IMR-90 (cell line): Measurements from ENCODE around the gene TAF4. TPM values are rescaled to one million over a fixed set of nuclear protein-coding genes. Genes with fewer than 3 reads are reported as not detected.

Source experiments
- ATAC-seq: fragments of 200-7000 bp; cut with Tn5 transposase; 2 replicates; pipeline ENCODE4 v1.9.1; 2020; ENCODE audit warnings: low read depth, mild to moderate bottlenecking, moderate library complexity
- BruUV-seq: library from RNA; stranded (reverse); fragments of 400-500 nt; replicated peaks from 2 replicates; lab custom pipeline; 2021; lab: Mats Ljungman, UMichigan
- CTCF ChIA-PET: fragments of 300-600 bp; formaldehyde crosslinking; extraction: SDS; loops from one replicate; lab custom pipeline; 2021; ENCODE audit warnings: antibody characterized with exemption; lab: Yijun Ruan, JAX
- POLR2A ChIA-PET: fragments of 300-600 bp; sonication (Branson Sonifier 250); formaldehyde crosslinking; loops from one replicate; lab custom pipeline; 2022; ENCODE audit warnings: antibody characterized with exemption; ENCODE audit not compliant: unreplicated experiment; lab: Charles Lee
- DNase-seq: peaks from one replicate; pipeline ENCODE4 v3.0.0; 2013
- H2AFZ ChIP-seq: replicated peaks from 2 replicates; pipeline ENCODE3; 2013; ENCODE audit warnings: low read length, mild to moderate bottlenecking; ENCODE audit not compliant: poor library complexity
- H2AK5ac ChIP-seq: 2 replicates; pipeline ENCODE4 v1.6.1; 2013; ENCODE audit warnings: low read depth, low read length, inconsistent platforms
- H2AK9ac ChIP-seq: replicated peaks from 2 replicates; pipeline ENCODE3; 2013; ENCODE audit warnings: mild to moderate bottlenecking, low read depth, low read length, moderate library complexity; ENCODE audit not compliant: poor library complexity
- H2BK120ac ChIP-seq: 2 replicates; pipeline ENCODE4 v1.6.1; 2013; ENCODE audit warnings: low read depth, low read length, inconsistent platforms
- H2BK15ac ChIP-seq: 3 replicates; pipeline ENCODE4 v1.6.1; 2013; ENCODE audit warnings: low read depth, low read length, inconsistent platforms
- H2BK20ac ChIP-seq: 2 replicates; pipeline ENCODE4 v1.6.1; 2013; ENCODE audit warnings: low read depth, mild to moderate bottlenecking, inconsistent platforms, low read length, moderate library complexity
- H2BK5ac ChIP-seq: 2 replicates; pipeline ENCODE4 v1.6.1; 2013; ENCODE audit warnings: mild to moderate bottlenecking, low read depth, low read length, inconsistent platforms; ENCODE audit not compliant: poor library complexity, severe bottlenecking
- H3K14ac ChIP-seq: replicated peaks from 2 replicates; pipeline ENCODE4 v1.6.1; 2013; ENCODE audit warnings: low read depth, low read length, inconsistent platforms
- H3K18ac ChIP-seq: 2 replicates; pipeline ENCODE4 v1.6.1; 2013; ENCODE audit warnings: low read depth, low read length, control low read depth
- H3K23ac ChIP-seq: 2 replicates; pipeline ENCODE4 v1.6.1; 2013; ENCODE audit warnings: low read depth, low read length, inconsistent platforms
- H3K27ac ChIP-seq: 2 replicates; pipeline ENCODE4 v1.5.1; 2013; ENCODE audit warnings: mild to moderate bottlenecking, control low read depth, low read length; ENCODE audit not compliant: insufficient read depth
- H3K27me3 ChIP-seq: 2 replicates; pipeline ENCODE4 v1.6.1; 2013; ENCODE audit warnings: low read length; ENCODE audit not compliant: control insufficient read depth, insufficient read depth
- H3K36me3 ChIP-seq: 2 replicates; pipeline ENCODE4 v1.6.1; 2013; ENCODE audit warnings: low read length, mixed read lengths; ENCODE audit not compliant: control insufficient read depth, insufficient read depth
- H3K4ac ChIP-seq: 2 replicates; pipeline ENCODE4 v1.6.1; 2013; ENCODE audit warnings: low read depth, low read length, inconsistent platforms
- H3K4me1 ChIP-seq: 2 replicates; pipeline ENCODE4 v1.6.1; 2013; ENCODE audit warnings: low read length, mixed read lengths; ENCODE audit not compliant: control insufficient read depth, insufficient read depth
- H3K4me2 ChIP-seq: 2 replicates; pipeline ENCODE4 v1.6.1; 2013; ENCODE audit warnings: low read depth, mild to moderate bottlenecking, control low read depth, low read length, moderate library complexity
- H3K4me3 ChIP-seq: 2 replicates; pipeline ENCODE4 v1.5.1; 2013; ENCODE audit warnings: low read depth, mild to moderate bottlenecking, control low read depth, low read length, moderate library complexity; ENCODE audit not compliant: insufficient read depth
- H3K56ac ChIP-seq: 2 replicates; pipeline ENCODE4 v1.6.1; 2013; ENCODE audit warnings: low read length, inconsistent platforms; ENCODE audit not compliant: insufficient read depth; ENCODE audit errors: extremely low read depth
- H3K79me1 ChIP-seq, 2 experiments: 2 replicates each; pipeline ENCODE4 v1.6.1; 2013; ENCODE audit warnings: low read length in 2 of 2, inconsistent platforms in 1 of 2, low read depth in 1 of 2
- H3K9ac ChIP-seq: 2 replicates; pipeline ENCODE4 v1.6.1; 2013; ENCODE audit warnings: low read depth, low read length, control low read depth
- H3K9me1 ChIP-seq: 2 replicates; pipeline ENCODE4 v1.6.1; 2013; ENCODE audit warnings: low read length, inconsistent platforms; ENCODE audit not compliant: insufficient read depth
- H3K9me3 ChIP-seq: 2 replicates; pipeline ENCODE4 v1.6.1; 2013; ENCODE audit warnings: low read length; ENCODE audit not compliant: control insufficient read depth, insufficient read depth
- H4K20me1 ChIP-seq: 2 replicates; pipeline ENCODE4 v1.6.1; 2013; ENCODE audit warnings: low read length, inconsistent platforms; ENCODE audit not compliant: insufficient read depth
- H4K5ac ChIP-seq: 2 replicates; pipeline ENCODE4 v1.6.1; 2013; ENCODE audit warnings: mild to moderate bottlenecking, low read depth, low read length, control low read depth
- H4K8ac ChIP-seq, 2 experiments: 2 replicates each; pipeline ENCODE4 v1.6.1; 2013; ENCODE audit warnings: low read depth in 2 of 2, low read length in 2 of 2, control low read depth in 1 of 2, inconsistent platforms in 1 of 2
- H4K91ac ChIP-seq: 2 replicates; pipeline ENCODE4 v1.6.1; 2013; ENCODE audit warnings: low read depth, low read length, inconsistent platforms; ENCODE audit not compliant: insufficient read depth
- BHLHE40 ChIP-seq: fragments of 150-350 bp; IDR thresholded peaks from 2 replicates; pipeline ENCODE4 v1.6.1; 2016; ENCODE audit warnings: mild to moderate bottlenecking, low read depth, low read length
- CEBPB ChIP-seq: IDR thresholded peaks from 2 replicates; pipeline ENCODE4 v1.6.1; 2012; ENCODE audit warnings: low read depth, low read length, improper control_type of control experiment
- CHD1 ChIP-seq: IDR thresholded peaks from 2 replicates; pipeline ENCODE4 v1.6.1; 2012; ENCODE audit warnings: low read depth, low read length, improper control_type of control experiment
- CTCF ChIP-seq: conservative IDR thresholded peaks from 2 replicates; pipeline ENCODE4 v1.5.1; 2012; ENCODE audit warnings: mild to moderate bottlenecking, low read depth, low read length, improper control_type of control experiment
- FOS ChIP-seq: fragments of 150-350 bp; IDR thresholded peaks from 2 replicates; pipeline ENCODE4 v1.6.1; 2016; ENCODE audit warnings: low read depth, low read length
- MAFK ChIP-seq: IDR thresholded peaks from 2 replicates; pipeline ENCODE4 v1.6.1; 2012; ENCODE audit warnings: low read depth, low read length, improper control_type of control experiment
- MAZ ChIP-seq: IDR thresholded peaks from 2 replicates; pipeline ENCODE4 v1.6.1; 2012; ENCODE audit warnings: low read depth, mild to moderate bottlenecking, low read length, improper control_type of control experiment, moderate library complexity, borderline replicate concordance
- MXI1 ChIP-seq: IDR thresholded peaks from 2 replicates; pipeline ENCODE4 v1.6.1; 2012; ENCODE audit warnings: low read depth, mild to moderate bottlenecking, low read length, moderate library complexity, borderline replicate concordance
- NFE2L2 ChIP-seq: fragments of 150-350 bp; IDR thresholded peaks from 2 replicates; pipeline ENCODE4 v1.6.1; 2016; ENCODE audit warnings: low read depth, mild to moderate bottlenecking, low read length
- POLR2A ChIP-seq: IDR thresholded peaks from 2 replicates; pipeline ENCODE4 v1.6.1; 2012; ENCODE audit warnings: mild to moderate bottlenecking, low read depth, low read length
- RAD21 ChIP-seq: IDR thresholded peaks from 2 replicates; pipeline ENCODE4 v1.6.1; 2012; ENCODE audit warnings: low read length, improper control_type of control experiment
- RCOR1 ChIP-seq: IDR thresholded peaks from 2 replicates; pipeline ENCODE4 v1.6.1; 2012; ENCODE audit warnings: mild to moderate bottlenecking, low read length, improper control_type of control experiment; ENCODE audit not compliant: insufficient replicate concordance
- RFX5 ChIP-seq: IDR thresholded peaks from 2 replicates; pipeline ENCODE4 v1.8.0; 2012; ENCODE audit warnings: low read depth, mild to moderate bottlenecking, low read length, moderate library complexity
- SMC3 ChIP-seq: fragments of 150-350 bp; IDR thresholded peaks from 2 replicates; pipeline ENCODE4 v1.6.1; 2016; ENCODE audit warnings: low read depth, mild to moderate bottlenecking, antibody characterized with exemption, low read length, moderate library complexity
- USF2 ChIP-seq: fragments of 150-350 bp; IDR thresholded peaks from 2 replicates; pipeline ENCODE4 v1.6.1; 2017; ENCODE audit warnings: mild to moderate bottlenecking, antibody characterized with exemption, low read length, low read depth
- WGBS, 2 experiments: methylation state at CpG; one replicate each; pipeline versions ENCODE4 v1.1.5 to v1.1.7; 2013; ENCODE audit warnings: missing lambda C conversion rate in 2 of 2; ENCODE audit not compliant: insufficient read length in 1 of 2; ENCODE audit errors: extremely low coverage in 2 of 2; 5-methylcytosine and 5-hydroxymethylcytosine counted together
- dilution Hi-C: fragments of 300-500 bp; cut with HindIII; formaldehyde crosslinking; loops from one replicate; pipeline ENCODE4 v1.14.3; 2018; ENCODE audit warnings: low sequenced_read_pairs; ENCODE audit not compliant: unreplicated experiment
- in situ Hi-C: fragments of 300-500 bp; cut with MboI; formaldehyde crosslinking; loops from 3 replicates; pipeline ENCODE4 v1.14.3; 2019; ENCODE audit warnings: low sequenced_read_pairs, inconsistent platforms, mixed read lengths
- intact Hi-C: fragments of 100-400 bp; cut with micrococcal nuclease; formaldehyde crosslinking; loops from 2 replicates; pipeline ENCODE4 v1.10.0; 2022
- polyA plus RNA-seq, 3 experiments: library from polyadenylated mRNA; depleted of rRNA; stranded (reverse); fragments of >200 nt; gene quantifications; 2 replicates each; pipeline ENCODE4 v1.2.3, GENCODE V29; 2012; ENCODE audit warnings: low replicate concordance in 1 of 3
- total RNA-seq: library from RNA; depleted of rRNA; stranded (reverse); fragments of >200 nt; gene quantifications from 2 replicates; pipeline ENCODE4 v1.2.3, GENCODE V29; 2012
- TF ChIP-seq, protein P1 (sequence below): fragments of 150-350 bp; IDR thresholded peaks from 2 replicates; pipeline ENCODE4 v1.6.1; 2016; ENCODE audit warnings: low read depth, mild to moderate bottlenecking, low read length, moderate library complexity, borderline replicate concordance

Gene TAF4
- total and polyA plus RNA-seq, 2 of the 4 experiments (the other 2 are of a cell fraction), result 1.4 to 5.1 TPM

DNA sequence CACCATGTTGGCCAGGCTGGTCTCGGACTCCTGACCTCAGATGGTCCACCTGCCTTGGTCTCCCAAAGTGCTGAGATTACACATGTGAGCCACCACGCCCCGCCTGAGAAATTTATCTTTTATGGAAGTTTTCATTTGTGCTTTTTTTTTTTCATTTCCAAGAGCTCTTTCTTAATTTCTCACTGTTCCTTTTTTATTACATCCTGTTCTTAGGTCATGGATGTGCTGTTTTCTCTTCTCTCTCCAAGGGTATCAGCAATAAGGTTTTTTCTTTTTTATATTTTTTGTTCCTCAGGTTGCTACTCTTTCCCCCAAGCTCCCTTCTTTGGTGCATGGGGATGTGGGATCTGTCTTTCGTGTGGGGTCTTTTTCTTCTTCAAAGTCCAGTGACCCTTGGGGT is 35.4 kb upstream of the TAF4 start:
- no CpG with 5 or more reads among the region's 4 CpGs for WGBS, 2 experiments

More for the DNA sequence above, 35.4 kb upstream of the TAF4 start:
- Histone ChIP-seq H4K91ac (no peak overlapping the region), H3K27me3 (peaks cover 8% of the 10 kb centered on the region), H3K4ac (no peak overlapping the region), H4K5ac (no peak overlapping the region), H3K14ac (no peak overlapping the region), H4K8ac (no peak overlapping the region), H3K23ac (no peak overlapping the region), H3K56ac (no peak overlapping the region), H3K4me2 (no peak overlapping the region), H3K9ac (no peak overlapping the region), H3K4me3 (no peak overlapping the region), H2AK9ac (no peak overlapping the region), H4K20me1 (no peaks in the 10 kb centered on the region), H2BK120ac (no peak overlapping the region), H3K4me1 (peaks cover 2% of the 10 kb centered on the region; the same call in 1 of the 2 replicates), H3K36me3 (no peaks in the 10 kb centered on the region), H3K18ac (no peak overlapping the region), H3K27ac (no peak overlapping the region), H2BK20ac (no peak overlapping the region), H3K9me3 (peaks cover 25% of the 10 kb centered on the region), H2BK15ac (no peak overlapping the region), H3K9me1 (no peaks in the 10 kb centered on the region), H2AFZ (no peak overlapping the region), H2AK5ac (no peak overlapping the region), H3K79me1 (no peaks in the 10 kb centered on the region), H2BK5ac (no peak overlapping the region)
- dilution Hi-C loops (no loop called here), in situ Hi-C loops (no loop called here), intact Hi-C loops (no loop called here)
- DNase-seq (no peak), ATAC-seq (no peak)
- TF ChIP-seq BHLHE40 (no peak), MAFK (no peak), FOS (no peak), RAD21 (no peak), USF2 (no peak), RCOR1 (no peak), POLR2A (no peak), MAZ (no peak), SMC3 (no peak), NFE2L2 (no peak), CHD1 (no peak), CEBPB (no peak), MXI1 (no peak), CTCF (no peak), RFX5 (no peak)
- TF ChIP-seq, protein P1, sequence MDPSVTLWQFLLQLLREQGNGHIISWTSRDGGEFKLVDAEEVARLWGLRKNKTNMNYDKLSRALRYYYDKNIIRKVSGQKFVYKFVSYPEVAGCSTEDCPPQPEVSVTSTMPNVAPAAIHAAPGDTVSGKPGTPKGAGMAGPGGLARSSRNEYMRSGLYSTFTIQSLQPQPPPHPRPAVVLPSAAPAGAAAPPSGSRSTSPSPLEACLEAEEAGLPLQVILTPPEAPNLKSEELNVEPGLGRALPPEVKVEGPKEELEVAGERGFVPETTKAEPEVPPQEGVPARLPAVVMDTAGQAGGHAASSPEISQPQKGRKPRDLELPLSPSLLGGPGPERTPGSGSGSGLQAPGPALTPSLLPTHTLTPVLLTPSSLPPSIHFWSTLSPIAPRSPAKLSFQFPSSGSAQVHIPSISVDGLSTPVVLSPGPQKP, result no peak
- ChIA-PET POLR2A (no interaction called here), CTCF (no interaction called here)
- BruUV-seq, result no TSS peak
